SK-N-DZ (cell line): ENCODE data around the gene RASA4. TPM values are rescaled to one million over a fixed set of nuclear protein-coding genes. Genes with fewer than 3 reads are reported as not detected.
"Not testable (repeated sequence)": the region's sequence is repeated elsewhere in the genome, so short reads cannot be mapped to it uniquely, and the experiment has no call there.

Source experiments
- DNase-seq: peaks from one replicate; pipeline ENCODE4 v3.0.0-alpha.2; 2015; ENCODE audit warnings: low spot score
- polyA plus RNA-seq, 2 experiments: library from polyadenylated mRNA; depleted of rRNA; stranded (reverse); fragments of >200 nt; gene quantifications; 2 replicates each; pipeline ENCODE4 v1.2.3, GENCODE V29; 2014

Gene RASA4
- polyA plus RNA-seq (2014; cell fraction: cytosol; rRNA removed): 18.0 and 28.5 TPM in 2 replicates
- 36.6 and 40.2 TPM in 2 replicates for polyA plus RNA-seq (2014; cell fraction: nucleus; rRNA removed)

DNA sequence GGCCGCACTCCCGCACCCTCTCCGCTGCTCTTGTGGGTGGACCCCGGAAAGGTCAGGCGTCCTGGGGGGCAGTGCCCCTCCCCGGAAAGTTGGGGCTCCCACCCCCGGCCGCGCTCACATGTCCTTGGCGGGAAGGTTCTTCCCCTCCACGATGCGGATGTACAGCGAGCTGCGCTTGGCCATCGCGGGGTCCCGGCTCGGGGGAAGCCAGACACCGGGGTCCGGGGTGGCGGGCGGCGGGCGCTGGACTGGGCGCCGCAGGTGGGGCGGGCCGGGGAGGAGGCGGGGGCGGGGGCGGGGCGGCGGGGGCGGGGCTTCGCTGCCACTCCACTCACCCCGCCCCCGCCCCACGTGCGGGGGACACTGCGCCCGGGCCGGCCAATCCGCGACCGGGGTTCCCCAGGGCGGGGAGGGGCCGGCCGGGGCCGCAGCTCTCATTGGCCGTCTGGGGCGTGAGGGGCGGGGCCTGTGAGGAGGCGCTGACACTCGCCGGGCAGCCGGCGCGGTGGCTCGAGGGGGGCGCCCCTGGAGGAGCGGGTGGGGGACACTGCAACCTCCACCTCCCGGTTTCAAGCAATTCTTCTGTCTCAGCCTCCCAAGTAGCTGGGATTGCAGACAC, at the start of gene RASA4:
RASA4 (minus strand) TSS at position 250 of the 619 bp plus-strand sequence; CDS start at position 183, 67 bp downstream.
- peak; percentile 17 for DNase-seq

DNA sequence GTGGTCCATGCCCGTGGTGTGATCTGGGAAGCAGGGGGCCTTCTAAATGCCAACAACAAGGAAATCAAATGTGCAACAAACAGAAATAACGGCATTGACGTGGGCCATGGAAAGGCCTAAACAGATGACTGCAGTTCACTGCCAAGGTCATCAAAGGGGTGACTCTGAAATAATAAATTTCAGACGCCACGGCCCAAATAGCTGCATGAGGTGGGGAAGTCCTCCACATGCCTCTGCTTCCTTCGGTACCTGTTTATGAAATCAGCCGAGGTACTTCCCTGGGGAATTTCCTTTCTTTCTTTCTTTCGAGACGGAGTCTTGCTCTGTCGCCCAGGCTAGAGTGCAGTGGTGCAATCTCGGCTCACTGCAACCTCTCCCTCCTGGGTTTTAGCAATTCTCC, 48.2 kb upstream of the RASA4 start:
- DNase-seq: not testable (repeated sequence)

DNA sequence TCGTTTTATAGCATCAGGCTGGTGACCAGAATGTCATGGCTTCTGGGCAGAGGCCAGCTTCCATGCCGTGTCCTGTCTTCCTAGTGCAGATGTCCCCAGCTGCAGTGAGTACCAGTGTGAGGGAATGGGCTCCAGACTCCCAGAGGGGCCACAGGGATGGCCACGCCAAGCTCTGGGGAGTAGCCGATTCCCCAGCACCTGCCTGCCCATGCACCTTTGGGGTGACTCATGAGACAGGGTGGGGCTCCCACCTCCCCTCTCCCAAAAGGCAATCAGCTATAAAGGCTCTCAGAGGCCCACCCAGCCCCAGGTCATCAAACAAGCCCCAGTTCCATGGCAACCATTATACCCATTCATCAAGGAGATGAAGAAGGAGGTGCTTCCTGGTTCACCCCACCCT, 33.4 kb upstream of the RASA4 start, which contains the start of gene SPDYE2B:
SPDYE2B (plus strand) TSS at position 396 of the 400 bp plus-strand sequence. CDS start 2,030 bp downstream, outside the sequence.
- DNase-seq: not testable (repeated sequence)

DNA sequence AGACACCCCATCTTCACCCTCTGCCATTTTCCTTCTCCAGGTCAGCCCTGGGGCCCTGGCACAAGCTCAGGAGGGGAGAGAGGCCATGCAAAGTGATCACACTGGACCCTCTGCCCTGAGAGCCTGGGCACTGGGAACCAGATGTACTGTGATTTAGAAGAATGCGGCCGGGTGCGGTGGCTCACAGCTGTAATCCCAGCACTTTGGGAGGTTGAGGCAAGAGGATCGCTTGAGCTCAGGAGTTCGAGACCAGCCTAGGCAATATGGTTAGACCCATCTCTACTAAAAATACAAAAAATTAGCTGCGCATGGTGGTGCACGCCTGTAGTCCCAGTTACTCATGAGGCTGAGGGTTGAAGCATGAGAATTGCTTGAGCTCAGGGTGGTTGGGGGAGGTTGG, 31.3 kb upstream of the RASA4 start:
- DNase-seq: not testable (repeated sequence)

DNA sequence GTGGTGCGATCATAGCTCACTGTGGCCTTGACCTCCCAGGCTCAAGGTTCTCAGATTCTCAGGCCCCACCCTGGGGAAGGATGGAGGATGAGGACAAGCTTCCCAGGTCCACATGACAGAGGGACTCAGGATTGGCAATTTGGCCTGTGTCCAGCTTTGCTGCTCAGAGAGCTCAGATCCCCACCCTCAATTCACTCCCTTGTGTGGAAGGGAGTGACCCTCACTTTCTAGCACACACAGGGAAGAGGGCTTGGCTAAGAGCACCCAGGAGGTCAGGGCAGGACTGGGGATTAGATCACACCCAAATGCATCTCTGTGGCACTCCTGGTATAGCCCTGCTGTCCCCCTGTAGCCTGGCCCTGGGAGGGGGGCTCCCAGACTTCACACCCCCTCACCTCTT, 26.8 kb upstream of the RASA4 start:
- DNase-seq: not testable (repeated sequence)

DNA sequence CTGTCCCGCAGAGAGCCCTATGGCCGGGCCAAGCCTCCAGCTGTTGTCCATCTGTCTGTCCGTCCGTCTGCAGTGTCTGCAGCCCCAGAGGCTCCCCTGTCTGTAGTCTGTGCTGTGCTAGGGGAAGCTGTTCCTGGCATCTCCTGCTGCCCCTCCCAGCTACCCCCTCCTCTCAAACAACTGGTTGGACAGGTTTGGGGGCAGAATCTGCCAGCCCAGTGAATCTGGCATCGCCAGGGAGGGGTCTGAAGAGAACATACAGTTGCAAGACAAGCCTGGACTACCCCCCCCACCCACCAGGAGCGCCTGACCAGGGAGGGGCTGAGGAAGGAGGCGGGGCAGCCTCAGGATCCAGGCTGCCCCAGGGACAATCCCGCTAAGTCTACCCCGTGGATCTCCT, 26.1 kb upstream of the RASA4 start, which contains the start of gene UPK3BL1:
UPK3BL1 (minus strand) TSS at position 101 of the 400 bp plus-strand sequence; CDS start at position 51, 50 bp downstream.
- DNase-seq: not testable (repeated sequence)

- peak; percentile 0 for DNase-seq
Measured at GRCh38 chr7:102638848-102639247, 22.3 kb upstream of the RASA4 start.

- not testable (repeated sequence) for DNase-seq
Measured at GRCh38 chr7:102636956-102637355, 20.4 kb upstream of the RASA4 start.

DNA sequence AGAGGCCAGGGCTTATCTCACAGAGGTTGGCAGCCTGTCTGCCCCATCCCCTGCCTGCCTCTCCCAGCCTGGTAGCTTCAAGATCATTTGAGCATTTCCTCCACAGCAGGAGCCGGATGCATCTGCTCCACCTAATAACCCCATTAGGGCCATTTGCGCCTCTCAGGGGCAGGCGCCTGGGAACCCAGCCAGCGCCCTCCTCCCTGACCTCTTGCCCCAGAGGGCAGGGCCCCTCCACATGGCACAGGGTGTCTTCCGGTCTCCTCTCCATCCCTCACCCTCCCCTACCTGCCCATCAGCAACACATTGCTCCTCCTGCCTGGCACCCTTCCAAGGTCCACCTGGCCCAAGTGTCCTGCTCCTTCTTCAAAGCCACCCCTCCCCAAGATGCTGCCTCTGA, 18.8 kb upstream of the RASA4 start:
- DNase-seq: not testable (repeated sequence)

DNA sequence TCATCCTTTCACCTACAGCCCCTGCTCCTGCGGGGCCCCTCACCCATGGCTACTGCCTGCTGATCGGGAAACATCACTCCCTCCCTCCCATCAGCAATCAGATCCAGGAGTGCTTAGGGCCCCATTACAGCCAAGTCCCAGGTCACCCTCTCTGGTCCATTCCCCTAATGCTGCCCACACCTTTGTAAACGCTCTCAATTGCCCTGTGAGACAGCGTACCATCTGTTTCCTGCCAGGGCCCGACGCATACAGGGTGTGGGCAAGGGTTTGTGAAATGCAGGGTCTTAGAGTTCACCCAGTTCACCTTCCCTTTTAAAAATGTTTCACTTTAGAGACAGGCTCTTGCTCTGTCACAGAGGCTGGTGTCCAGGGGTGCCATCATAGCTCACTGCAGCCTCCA, 17.7 kb upstream of the RASA4 start:
- not testable (repeated sequence) for DNase-seq

- not testable (repeated sequence) for DNase-seq
Measured at GRCh38 chr7:102630622-102631021, 14.1 kb upstream of the RASA4 start.

DNA sequence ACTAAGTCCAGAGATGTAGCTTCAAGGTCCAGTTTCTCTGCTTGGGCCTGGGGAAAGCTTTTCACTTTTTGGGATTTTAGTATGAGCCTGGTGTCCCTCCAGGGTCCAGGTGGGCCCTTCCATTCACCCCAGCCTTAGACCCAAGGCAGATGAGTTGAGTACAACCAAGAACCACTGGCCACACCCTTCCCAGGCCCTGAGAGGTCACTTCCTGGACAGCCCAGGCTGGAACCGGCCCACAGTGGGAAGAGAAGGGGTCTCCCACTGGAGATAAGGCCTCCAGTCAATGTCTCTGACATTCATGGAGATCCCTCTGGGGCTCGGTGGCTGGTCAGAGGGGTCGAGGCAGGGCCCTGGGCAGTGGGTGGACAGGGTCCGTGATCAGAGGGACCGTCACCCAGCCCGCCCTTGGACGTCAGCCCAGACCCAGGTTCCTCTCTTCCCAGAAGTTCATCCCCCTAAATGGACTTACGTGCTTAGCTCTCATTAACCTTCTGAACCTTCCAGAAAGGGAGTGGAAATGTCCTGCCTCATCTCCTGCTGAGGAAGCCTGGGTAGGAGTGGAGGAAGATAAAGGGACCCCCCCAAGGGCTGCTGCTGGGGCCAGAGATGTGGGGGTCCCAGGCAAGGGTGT, 10.8 kb upstream of the RASA4 start:
- DNase-seq: not testable (repeated sequence)

DNA sequence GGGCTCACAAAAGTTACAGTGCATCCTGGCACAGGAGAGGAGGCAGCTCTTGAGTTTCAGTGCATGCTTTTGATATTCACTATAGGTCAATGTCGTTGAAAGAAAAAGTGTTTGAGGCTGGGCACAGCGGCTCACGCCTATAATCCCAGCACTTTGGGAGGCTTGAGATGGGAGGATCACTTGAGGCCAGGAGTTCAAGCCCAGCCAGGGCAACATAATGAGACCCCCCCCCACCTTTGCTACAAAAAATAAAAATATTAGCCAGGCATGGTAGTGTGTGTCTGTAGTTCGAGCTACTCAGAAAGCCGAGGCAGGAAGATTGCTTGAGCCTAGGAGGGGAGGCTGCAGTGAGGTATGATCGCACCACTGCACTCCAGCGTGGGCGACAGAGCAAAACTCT, 1.6 kb upstream of the RASA4 start:
- peak; percentile 4 for DNase-seq

DNA sequence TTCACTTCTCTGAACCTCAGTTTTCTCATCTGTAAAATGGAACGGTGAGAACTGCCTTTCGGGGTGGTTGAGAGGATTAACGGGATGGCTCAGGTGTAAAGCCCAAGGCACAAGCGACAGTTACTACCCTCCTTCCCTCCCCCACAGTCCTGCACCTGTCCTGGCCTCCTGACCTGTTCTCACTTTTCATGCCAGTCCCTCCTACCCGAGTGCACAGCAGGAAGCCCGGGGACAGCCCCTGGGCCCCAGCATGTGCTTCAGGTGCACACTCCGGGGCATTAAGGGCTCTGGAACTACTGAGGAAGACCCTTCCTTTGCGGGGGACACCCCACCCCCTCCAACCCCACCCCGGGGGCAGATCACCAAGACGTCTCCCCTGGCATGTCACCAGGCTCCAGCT, 626 bp downstream of the RASA4 start:
- not testable (repeated sequence) for DNase-seq

- not testable (repeated sequence) for DNase-seq
Measured at GRCh38 chr7:102614873-102615272, 1.7 kb downstream of the RASA4 start.

DNA sequence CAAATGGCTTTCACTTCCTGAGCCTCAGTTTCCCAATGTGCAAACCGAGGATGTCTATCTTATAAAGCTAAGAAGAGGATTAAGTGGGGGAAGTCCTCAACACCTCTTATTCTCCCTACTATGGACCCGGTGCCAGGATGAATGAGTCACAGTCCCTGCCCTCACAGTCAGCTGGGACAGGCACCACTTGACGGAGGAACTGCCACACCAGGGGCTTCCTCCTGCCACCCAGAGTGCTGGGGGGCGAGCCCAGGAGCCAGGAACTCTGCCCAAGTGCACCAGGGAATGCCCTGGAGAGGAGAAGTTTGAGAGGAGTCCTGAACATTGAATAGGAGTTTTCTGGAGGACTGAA, 2.2 kb downstream of the RASA4 start:
- DNase-seq: not testable (repeated sequence)

DNA sequence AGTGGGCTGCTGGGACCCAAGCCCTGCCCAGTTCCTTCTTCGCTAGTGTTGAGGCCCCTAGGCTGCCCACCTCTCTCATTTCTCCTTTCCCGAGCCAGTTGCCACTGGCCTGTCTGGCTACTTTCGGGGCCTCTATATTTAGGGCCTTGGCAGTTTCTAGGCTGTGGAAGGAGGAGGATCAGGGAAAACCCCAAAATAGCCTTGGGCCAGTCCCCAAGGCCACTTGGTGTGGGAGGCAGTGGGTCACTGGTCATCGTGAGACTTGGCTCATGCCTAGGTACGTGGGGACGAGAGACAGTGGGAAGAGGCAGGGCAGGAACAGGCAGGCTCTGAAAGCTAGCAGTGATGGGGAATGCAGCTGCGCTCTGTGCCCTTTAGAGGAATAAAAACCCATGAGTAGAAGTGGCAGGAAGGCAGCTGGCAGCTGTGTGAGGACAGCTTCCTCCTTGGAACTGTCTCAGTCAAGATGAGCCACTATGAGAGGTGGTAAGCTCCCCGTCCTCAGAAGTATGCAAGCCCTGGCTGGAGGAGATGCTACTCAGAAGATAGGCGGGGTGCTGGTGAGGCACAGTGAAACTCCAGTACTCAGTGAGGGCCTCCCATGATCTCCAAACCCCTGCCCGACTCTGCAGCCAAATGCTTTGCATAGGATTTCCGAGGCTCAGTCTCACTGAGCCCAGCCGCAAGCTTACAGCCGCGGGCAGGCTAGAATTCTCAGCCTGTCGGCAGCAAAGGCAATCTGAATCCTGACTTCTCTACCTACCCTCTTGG, 2.8 kb downstream of the RASA4 start:
- not testable (repeated sequence) for DNase-seq

DNA sequence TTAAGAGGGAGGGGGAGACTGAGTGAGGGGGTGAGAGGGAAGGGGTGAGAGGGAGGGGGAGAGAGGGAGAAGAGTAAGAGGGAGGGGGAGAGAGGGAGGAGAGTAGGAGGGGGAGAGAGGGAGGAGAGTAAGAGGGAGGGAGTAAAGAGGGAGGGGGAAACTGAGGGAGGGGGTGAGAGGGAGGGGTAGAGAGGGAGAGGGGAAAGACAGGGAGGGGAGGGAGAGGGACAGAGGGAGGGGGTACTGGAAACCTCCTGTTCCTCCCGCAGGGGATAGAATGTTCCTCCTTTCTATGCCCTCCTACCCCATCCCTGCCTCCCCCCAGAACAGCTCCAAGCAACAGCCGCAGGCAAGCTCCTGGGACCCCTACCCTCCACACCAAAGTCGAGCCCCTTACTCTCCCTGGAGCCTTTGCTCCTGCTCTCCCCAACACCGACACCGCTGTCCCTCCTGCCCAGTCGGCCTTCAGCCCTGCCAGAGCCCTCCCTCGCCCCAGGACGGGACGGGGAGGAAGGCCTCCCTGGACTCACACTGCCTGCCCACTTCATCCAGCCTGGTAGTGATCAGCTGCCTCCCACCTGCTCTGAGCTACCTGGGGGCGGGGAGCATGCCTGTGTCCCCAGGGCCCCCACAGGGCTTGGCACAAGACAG, 4.8 kb downstream of the RASA4 start:
- not testable (repeated sequence) for DNase-seq

DNA sequence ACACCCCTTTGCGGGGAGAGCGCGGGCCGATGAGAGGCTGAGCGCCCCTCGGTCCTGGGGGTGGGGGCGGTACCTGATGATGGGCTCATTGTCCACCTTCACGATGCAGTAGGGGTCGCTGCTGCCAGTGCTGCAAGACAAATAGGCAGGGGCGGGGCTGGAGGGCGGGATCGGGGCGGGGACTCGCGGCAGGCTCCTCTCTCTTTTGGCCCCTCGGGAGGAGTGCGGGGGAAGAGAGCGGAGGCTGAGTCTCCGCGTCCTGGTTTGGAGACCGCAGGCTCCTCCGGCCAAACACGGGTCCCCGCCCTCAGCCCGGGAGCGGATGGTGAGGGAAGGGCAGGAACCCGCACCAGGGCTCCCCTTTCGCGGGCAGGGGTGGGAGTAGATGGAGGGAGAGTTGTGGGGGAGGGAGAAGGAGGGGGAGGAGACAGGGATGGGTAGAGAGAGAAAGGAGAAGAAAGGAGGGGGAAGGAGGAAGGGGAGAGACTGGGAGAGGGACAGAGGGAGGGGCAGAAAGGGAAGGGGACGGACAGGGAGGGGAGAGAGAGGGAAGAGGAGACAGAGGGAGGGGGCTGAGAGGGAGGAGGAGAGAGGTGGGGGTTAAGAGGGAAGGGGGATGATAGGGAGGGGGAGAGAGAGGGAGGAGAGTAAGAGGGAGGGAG, 5.4 kb downstream of the RASA4 start:
- not testable (repeated sequence) for DNase-seq

DNA sequence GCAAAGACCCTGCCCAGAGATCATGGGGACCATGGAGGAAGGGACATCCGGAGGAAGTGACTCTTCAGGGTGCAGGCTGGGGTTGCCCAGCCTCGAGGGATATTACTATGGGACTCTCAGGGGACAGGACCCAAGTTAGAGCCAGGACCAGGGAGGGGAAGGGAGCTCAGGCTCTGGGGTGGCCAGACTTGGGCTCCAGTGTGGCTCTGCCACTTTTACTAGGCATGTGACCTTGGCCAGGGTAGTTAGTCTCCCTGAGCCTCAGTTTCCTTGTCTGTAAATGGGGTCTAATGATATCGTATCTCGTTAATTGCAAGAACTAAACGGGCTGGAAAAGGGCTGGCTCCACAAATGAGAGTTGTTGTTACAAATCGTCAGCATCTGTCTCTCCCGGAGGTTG, 6.1 kb downstream of the RASA4 start:
- not testable (repeated sequence) for DNase-seq

- not testable (repeated sequence) for DNase-seq
Measured at GRCh38 chr7:102609734-102610133, 6.8 kb downstream of the RASA4 start.
